ENCODE measurements around the gene PCDHGA5.
A peak's percentile ranks its signal among the peaks of the same experiment; 100 is the strongest.

Gene PCDHGA5

DNA sequence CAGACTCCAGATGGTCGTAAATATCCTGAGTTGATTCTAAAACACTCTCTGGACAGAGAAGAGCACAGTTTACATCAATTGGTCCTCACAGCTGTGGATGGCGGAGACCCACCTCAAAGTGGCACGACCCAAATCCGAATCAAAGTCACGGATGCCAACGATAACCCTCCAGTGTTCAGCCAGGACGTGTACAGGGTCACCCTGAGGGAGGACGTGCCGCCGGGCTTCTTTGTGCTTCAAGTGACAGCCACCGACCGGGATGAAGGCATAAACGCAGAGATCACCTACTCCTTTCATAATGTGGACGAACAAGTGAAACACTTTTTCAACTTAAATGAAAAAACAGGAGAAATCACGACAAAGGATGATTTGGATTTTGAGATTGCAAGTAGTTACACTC is 3.3 kb upstream of the PCDHGA5 start:
- POLR2A ChIA-PET = no interaction called here
- TF ChIP-seq ARNT (IDR thresholded peaks at IDR 0.05) = no peak
- TF ChIP-seq LEF1 (IDR thresholded peaks at IDR 0.05; ENCODE audit: borderline replicate concordance) = no peak
- no peak for TF ChIP-seq FOXA1 (IDR thresholded peaks at IDR 0.05)
- TF ChIP-seq BHLHE40 (IDR thresholded peaks at IDR 0.05; ENCODE audit: borderline replicate concordance) = no peak
- TF ChIP-seq FOXM1 (IDR thresholded peaks at IDR 0.05; ENCODE audit: borderline replicate concordance) = no peak
- no peak for TF ChIP-seq HDGF (IDR thresholded peaks at IDR 0.05; ENCODE audit: borderline replicate concordance)
- no peak for TF ChIP-seq ZNF384 (IDR thresholded peaks at IDR 0.05)
- DNase-seq (ENCODE audit: extremely low spot score) = no peak
- CTCF ChIA-PET = no interaction called here

DNA sequence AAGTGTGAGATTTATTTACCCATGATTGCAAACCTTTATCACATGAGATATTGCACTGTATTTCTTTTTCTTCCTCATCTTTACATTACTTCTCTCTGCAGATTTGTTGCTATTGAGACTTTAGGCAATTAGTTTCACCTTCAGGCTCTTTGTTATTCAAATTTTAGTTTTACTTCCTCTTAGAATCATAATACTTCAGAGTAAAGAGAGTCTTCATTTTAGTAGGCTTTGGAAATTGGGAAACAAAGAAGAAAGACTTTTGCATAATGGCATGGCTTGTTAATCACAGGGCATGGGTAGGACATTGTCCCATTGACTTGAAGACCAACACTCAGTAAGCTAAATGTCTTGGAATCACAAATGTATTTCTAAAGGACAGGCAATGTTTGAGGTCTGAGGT is 1.2 kb upstream of the PCDHGA5 start:
- no peak for DNase-seq (ENCODE audit: extremely low spot score)
- ChIA-PET POLR2A (no interaction called here), CTCF (no interaction called here)
- TF ChIP-seq LEF1 (IDR thresholded peaks at IDR 0.05; ENCODE audit: borderline replicate concordance) (no peak), PKNOX1 (IDR thresholded peaks at IDR 0.05) (no peak), SP1 (IDR thresholded peaks at IDR 0.05) (no peak), L3MBTL2 (conservative IDR thresholded peaks at IDR 0.05) (no peak), TARDBP (IDR thresholded peaks at IDR 0.05) (no peak), HDGF (IDR thresholded peaks at IDR 0.05; ENCODE audit: borderline replicate concordance) (no peak), FOXA1 (IDR thresholded peaks at IDR 0.05) (no peak), CTBP1 (IDR thresholded peaks at IDR 0.05; ENCODE audit: borderline replicate concordance) (no peak), ELF4 (IDR thresholded peaks at IDR 0.05) (no peak)

- TF ChIP-seq PKNOX1 (IDR thresholded peaks at IDR 0.05) = no peak
- no peak for TF ChIP-seq FOXM1 (IDR thresholded peaks at IDR 0.05; ENCODE audit: borderline replicate concordance)
- no peak for TF ChIP-seq L3MBTL2 (conservative IDR thresholded peaks at IDR 0.05)
- no peak for TF ChIP-seq TARDBP (IDR thresholded peaks at IDR 0.05)
- no peak for TF ChIP-seq FOXA1 (IDR thresholded peaks at IDR 0.05)
- TF ChIP-seq ARNT (IDR thresholded peaks at IDR 0.05) = no peak
- TF ChIP-seq NFRKB (IDR thresholded peaks at IDR 0.05) = no peak
- no peak for TF ChIP-seq ZNF384 (IDR thresholded peaks at IDR 0.05)
- TF ChIP-seq ELF4 (IDR thresholded peaks at IDR 0.05) = no peak
- TF ChIP-seq LEF1 (IDR thresholded peaks at IDR 0.05; ENCODE audit: borderline replicate concordance) = no peak
- TF ChIP-seq FOXK2 (IDR thresholded peaks at IDR 0.05) = no peak
- TF ChIP-seq CTBP1 (IDR thresholded peaks at IDR 0.05; ENCODE audit: borderline replicate concordance) = no peak
- no peak for TF ChIP-seq BHLHE40 (IDR thresholded peaks at IDR 0.05; ENCODE audit: borderline replicate concordance)
- CTCF ChIA-PET = no interaction called here
- DNase-seq (ENCODE audit: extremely low spot score) = no peak
- POLR2A ChIA-PET = no interaction called here
These were observed 2.3 kb downstream of the PCDHGA5 start for GRCh38 chr5:141366016-141366896.

DNA sequence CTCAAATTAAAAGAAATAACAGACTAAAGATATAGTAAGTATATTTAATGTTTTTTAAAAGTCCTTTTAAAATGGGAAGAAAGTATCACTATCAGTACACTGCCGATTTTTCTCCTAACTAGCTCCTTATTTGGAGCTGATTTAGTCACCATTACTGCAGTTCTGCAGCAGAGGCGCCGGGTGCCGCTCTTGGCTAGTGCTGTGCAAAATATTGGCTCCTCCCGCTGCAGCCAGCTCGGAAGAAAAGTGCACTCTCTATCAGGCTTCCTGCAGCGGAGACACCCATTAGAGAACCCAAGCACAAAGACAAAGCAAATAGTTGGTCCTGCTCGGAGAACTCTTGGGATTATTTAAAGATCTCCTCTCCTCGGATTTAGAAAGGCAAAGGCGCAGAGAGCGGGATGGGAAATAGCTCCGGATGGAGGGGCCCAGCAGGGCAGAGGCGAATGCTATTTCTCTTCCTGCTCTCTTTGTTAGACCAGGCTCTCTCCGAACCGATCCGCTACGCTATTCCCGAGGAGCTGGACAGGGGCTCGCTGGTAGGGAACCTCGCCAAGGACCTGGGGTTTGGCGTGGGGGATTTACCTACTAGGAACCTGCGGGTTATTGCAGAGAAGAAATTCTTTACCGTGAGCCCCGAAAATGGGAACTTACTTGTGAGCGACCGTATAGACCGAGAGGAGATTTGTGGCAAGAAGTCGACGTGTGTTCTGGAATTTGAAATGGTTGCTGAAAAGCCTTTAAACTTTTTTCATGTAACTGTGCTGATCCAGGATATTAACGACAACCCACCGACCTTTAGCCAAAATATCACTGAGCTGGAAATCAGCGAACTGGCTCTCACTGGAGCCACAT is 6.3 kb downstream of the PCDHGA5 start, which contains the start of gene PCDHGB3:
Gene PCDHGB3 (plus strand): TSS at position 249 of the 855 bp plus-strand sequence. CDS start 153 bp downstream, at position 402.
- ChIA-PET POLR2A (no interaction called here), CTCF (interaction anchor here (0.6 to 1.7 kb wide), 4 partner anchors 51 to 194 kb away, joined by 3 to 6 read pairs (median 4); partner anchors contain the start of gene PCDHGA11)
- peak; percentile 48 for DNase-seq (ENCODE audit: extremely low spot score)
- TF ChIP-seq ARNT (IDR thresholded peaks at IDR 0.05) (no peak), ZNF384 (IDR thresholded peaks at IDR 0.05) (no peak), CTBP1 (IDR thresholded peaks at IDR 0.05; ENCODE audit: borderline replicate concordance) (no peak), NFRKB (IDR thresholded peaks at IDR 0.05) (no peak), FOXM1 (IDR thresholded peaks at IDR 0.05; ENCODE audit: borderline replicate concordance) (no peak), BHLHE40 (IDR thresholded peaks at IDR 0.05; ENCODE audit: borderline replicate concordance) (no peak), FOXK2 (IDR thresholded peaks at IDR 0.05) (no peak), L3MBTL2 (conservative IDR thresholded peaks at IDR 0.05) (no peak), LEF1 (IDR thresholded peaks at IDR 0.05; ENCODE audit: borderline replicate concordance) (no peak), PKNOX1 (IDR thresholded peaks at IDR 0.05) (no peak), SP1 (IDR thresholded peaks at IDR 0.05) (no peak)

- no peak for DNase-seq (ENCODE audit: extremely low spot score)
- ChIA-PET POLR2A (no interaction called here), CTCF (no interaction called here)
- no peak for TF ChIP-seq TARDBP (IDR thresholded peaks at IDR 0.05)
- TF ChIP-seq HDGF (IDR thresholded peaks at IDR 0.05; ENCODE audit: borderline replicate concordance) = no peak
- TF ChIP-seq L3MBTL2 (conservative IDR thresholded peaks at IDR 0.05) = no peak
- TF ChIP-seq ZNF384 (IDR thresholded peaks at IDR 0.05) = no peak
- TF ChIP-seq CTBP1 (IDR thresholded peaks at IDR 0.05; ENCODE audit: borderline replicate concordance) = no peak
- no peak for TF ChIP-seq SUZ12 (IDR thresholded peaks at IDR 0.05)
- TF ChIP-seq ARNT (IDR thresholded peaks at IDR 0.05) = no peak
- TF ChIP-seq LEF1 (IDR thresholded peaks at IDR 0.05; ENCODE audit: borderline replicate concordance) = no peak
- no peak for TF ChIP-seq PKNOX1 (IDR thresholded peaks at IDR 0.05)
- no peak for TF ChIP-seq BHLHE40 (IDR thresholded peaks at IDR 0.05; ENCODE audit: borderline replicate concordance)
- no peak for TF ChIP-seq FOXK2 (IDR thresholded peaks at IDR 0.05)
These were observed 7.9 kb downstream of the PCDHGA5 start for GRCh38 chr5:141371572-141372475.

Measured in HEK293T (cell line).